Glutamatergic neuron (in vitro differentiated cells): ENCODE data around the gene ZNF695. TPM values are rescaled to one million over a fixed set of nuclear protein-coding genes. Genes with fewer than 3 reads are reported as not detected.

Experiments used
- DNase-seq: peaks from one replicate; pipeline ENCODE4 v3.0.0; 2022
- H3K27ac Mint-ChIP-seq: one replicate; pipeline ENCODE4 v1.8.0; 2020; ENCODE audit warnings: mild to moderate bottlenecking, mixed read lengths, inconsistent platforms; ENCODE audit not compliant: unreplicated experiment
- H3K27me3 Mint-ChIP-seq: one replicate; pipeline ENCODE4 v1.8.0; 2020; ENCODE audit warnings: mild to moderate bottlenecking, moderate library complexity, mixed read lengths, inconsistent platforms; ENCODE audit not compliant: unreplicated experiment
- H3K36me3 Mint-ChIP-seq: one replicate; pipeline ENCODE4 v1.8.0; 2020; ENCODE audit warnings: mild to moderate bottlenecking, mixed read lengths, inconsistent platforms; ENCODE audit not compliant: unreplicated experiment
- H3K4me1 Mint-ChIP-seq: one replicate; pipeline ENCODE4 v1.8.0; 2020; ENCODE audit warnings: mild to moderate bottlenecking, low read depth, mixed read lengths, inconsistent platforms; ENCODE audit not compliant: unreplicated experiment
- H3K4me3 Mint-ChIP-seq: one replicate; pipeline ENCODE4 v1.8.0; 2020; ENCODE audit warnings: mild to moderate bottlenecking, mixed read lengths, inconsistent platforms; ENCODE audit not compliant: unreplicated experiment
- H3K9me3 Mint-ChIP-seq: one replicate; pipeline ENCODE4 v1.8.0; 2020; ENCODE audit warnings: mild to moderate bottlenecking, moderate library complexity, mixed read lengths, inconsistent platforms; ENCODE audit not compliant: unreplicated experiment
- CTCF ChIP-seq: fragments of 200-600 bp; sonication (generic); IDR thresholded peaks from one replicate; pipeline ENCODE4 v1.5.0; 2021; ENCODE audit not compliant: partially characterized antibody, unreplicated experiment
- total RNA-seq: library from RNA; stranded (reverse); fragmentation: NEBNext Ultra II Directional; extraction: Animal tissue kit (Norgen Biotek cat#: 25700); gene quantifications from one replicate; pipeline ENCODE4 v1.2.1, GENCODE V29; 2021; ENCODE audit not compliant: unreplicated experiment

Gene ZNF695
- total RNA-seq, 1 donor from 2014 or later: 7.9 TPM

- Mint-ChIP-seq H3K9me3 (peaks cover 13% of the 10 kb centered on the region), H3K27me3 (no peaks in the 10 kb centered on the region), H3K4me3 (no peak overlapping the region), H3K36me3 (peaks cover 56% of the 10 kb centered on the region), H3K4me1 (no peaks in the 10 kb centered on the region), H3K27ac (no peak overlapping the region)
- no peak for TF ChIP-seq CTCF
- no peak for DNase-seq
Measured at GRCh38 chr1:246971969-246972368, 35.9 kb downstream of the ZNF695 start.

- Mint-ChIP-seq H3K27me3 (no peaks in the 10 kb centered on the region), H3K4me3 (no peak overlapping the region), H3K4me1 (no peaks in the 10 kb centered on the region), H3K27ac (no peak overlapping the region), H3K9me3 (peaks cover 15% of the 10 kb centered on the region), H3K36me3 (peaks cover 56% of the 10 kb centered on the region)
- peak; percentile 51 for TF ChIP-seq CTCF
- DNase-seq: peak; percentile 44
Measured at GRCh38 chr1:246971090-246971721, 36.7 kb downstream of the ZNF695 start.

GRCh38 chr1:246969621-246970020 is 38.2 kb downstream of the ZNF695 start:
- no peak for TF ChIP-seq CTCF
- no peaks in the 10 kb centered on the region for H3K4me1 Mint-ChIP-seq
- no peaks in the 10 kb centered on the region for H3K27me3 Mint-ChIP-seq
- H3K36me3 Mint-ChIP-seq: peaks cover 52% of the 10 kb centered on the region
- peaks cover 13% of the 10 kb centered on the region for H3K9me3 Mint-ChIP-seq
- no peak for DNase-seq
- H3K27ac Mint-ChIP-seq: no peak overlapping the region
- no peak overlapping the region for H3K4me3 Mint-ChIP-seq

GRCh38 chr1:246966502-246966901 is 41.4 kb downstream of the ZNF695 start:
- peaks cover 13% of the 10 kb centered on the region for H3K9me3 Mint-ChIP-seq
- H3K27ac Mint-ChIP-seq: no peak overlapping the region
- DNase-seq: no peak
- no peaks in the 10 kb centered on the region for H3K4me1 Mint-ChIP-seq
- H3K36me3 Mint-ChIP-seq: peaks cover 47% of the 10 kb centered on the region
- H3K27me3 Mint-ChIP-seq: no peaks in the 10 kb centered on the region
- H3K4me3 Mint-ChIP-seq: no peak overlapping the region
- TF ChIP-seq CTCF: no peak

GRCh38 chr1:246959944-246960693 is 47.7 kb downstream of the ZNF695 start:
- DNase-seq: no peak
- no peak for TF ChIP-seq CTCF
- Mint-ChIP-seq H3K9me3 (no peaks in the 10 kb centered on the region), H3K4me1 (no peaks in the 10 kb centered on the region), H3K36me3 (peaks cover 7% of the 10 kb centered on the region), H3K27me3 (no peaks in the 10 kb centered on the region), H3K4me3 (no peak overlapping the region), H3K27ac (no peak overlapping the region)
